Osteoblast (primary cell): ENCODE measurements around the gene ZNF219. TPM values are rescaled to one million over a fixed set of nuclear protein-coding genes. Genes with fewer than 3 reads are reported as not detected.

ENCODE experiments used
- DNase-seq: peaks from one replicate; pipeline ENCODE4 v3.0.0; 2011; ENCODE audit warnings: low spot score, mixed read lengths; ENCODE audit not compliant: insufficient read length; ENCODE audit errors: missing footprints
- H2AFZ ChIP-seq: 2 replicates; pipeline ENCODE4 v1.6.0; 2011; ENCODE audit warnings: mild to moderate bottlenecking, low read length
- H3K27ac ChIP-seq: 2 replicates; pipeline ENCODE4 v1.5.1; 2011; ENCODE audit warnings: mild to moderate bottlenecking, low read depth, low read length, moderate library complexity
- H3K27me3 ChIP-seq: 2 replicates; pipeline ENCODE4 v1.6.0; 2012; ENCODE audit warnings: mild to moderate bottlenecking, control low read depth, inconsistent platforms, low read length, moderate library complexity; ENCODE audit not compliant: insufficient read depth
- H3K36me3 ChIP-seq: 2 replicates; pipeline ENCODE4 v1.5.1; 2011; ENCODE audit warnings: mild to moderate bottlenecking, low read length, control low read depth, moderate library complexity; ENCODE audit not compliant: insufficient read depth
- H3K4me1 ChIP-seq: 2 replicates; pipeline ENCODE4 v1.5.1; 2011; ENCODE audit warnings: mild to moderate bottlenecking, low read length, control low read depth, moderate library complexity; ENCODE audit not compliant: insufficient read depth
- H3K4me2 ChIP-seq: 2 replicates; pipeline ENCODE4 v1.6.0; 2011; ENCODE audit warnings: mild to moderate bottlenecking, low read length; ENCODE audit not compliant: insufficient read depth
- H3K4me3 ChIP-seq: fragments of 200-600 bp; sonication (generic); 3 replicates; pipeline ENCODE4 v1.5.1; 2012; ENCODE audit warnings: mild to moderate bottlenecking, low read length, inconsistent platforms; ENCODE audit not compliant: insufficient read depth
- H3K79me2 ChIP-seq: 2 replicates; pipeline ENCODE4 v1.6.0; 2012; ENCODE audit warnings: mild to moderate bottlenecking, low read length, control low read depth, inconsistent platforms; ENCODE audit not compliant: insufficient read depth
- H3K9me3 ChIP-seq: 2 replicates; pipeline ENCODE4 v1.5.1; 2011; ENCODE audit warnings: low read depth, low read length, control low read depth
- H4K20me1 ChIP-seq: 2 replicates; pipeline ENCODE4 v1.6.0; 2012; ENCODE audit warnings: mild to moderate bottlenecking, low read length, control low read depth; ENCODE audit not compliant: insufficient read depth
- total RNA-seq: library from RNA; depleted of rRNA; stranded (reverse); fragments of >200 nt; gene quantifications from 2 replicates; pipeline ENCODE4 v1.2.3, GENCODE V29; 2012
- TF ChIP-seq, protein P1 (sequence below): IDR thresholded peaks from 2 replicates; pipeline ENCODE4 v1.5.1; 2011; ENCODE audit warnings: mild to moderate bottlenecking, low read depth, low read length, moderate library complexity; ENCODE audit errors: extremely low read depth

ZNF219 gene
- total RNA-seq, 1 donor, result 9.4 TPM

DNA sequence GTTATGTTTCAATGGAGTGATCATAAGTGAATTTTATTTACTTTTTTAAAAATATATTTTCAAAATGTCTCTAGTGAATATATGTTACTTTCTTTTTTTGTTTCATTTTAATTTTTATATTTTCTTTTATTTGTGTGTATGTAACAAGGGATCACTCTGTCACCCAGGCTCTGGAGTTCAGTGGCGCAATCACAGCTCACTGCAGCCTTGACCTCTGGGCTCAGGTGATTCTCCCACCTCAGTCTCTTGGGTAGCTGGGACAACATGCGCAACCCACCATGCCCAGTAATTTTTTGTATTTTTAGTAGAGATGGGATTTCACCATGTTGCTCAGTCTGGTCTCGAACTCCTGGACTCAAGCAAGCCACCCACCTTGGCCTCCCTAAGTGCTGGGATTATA, 20.5 kb upstream of the ZNF219 start:
- H4K20me1 ChIP-seq, result no peaks in the 10 kb centered on the region
- no peaks in the 10 kb centered on the region for H3K79me2 ChIP-seq
- no peaks in the 10 kb centered on the region for H3K9me3 ChIP-seq
- H3K27me3 ChIP-seq, result peaks cover 9% of the 10 kb centered on the region
- no peak overlapping the region for H3K4me3 ChIP-seq
- TF ChIP-seq, protein P1, sequence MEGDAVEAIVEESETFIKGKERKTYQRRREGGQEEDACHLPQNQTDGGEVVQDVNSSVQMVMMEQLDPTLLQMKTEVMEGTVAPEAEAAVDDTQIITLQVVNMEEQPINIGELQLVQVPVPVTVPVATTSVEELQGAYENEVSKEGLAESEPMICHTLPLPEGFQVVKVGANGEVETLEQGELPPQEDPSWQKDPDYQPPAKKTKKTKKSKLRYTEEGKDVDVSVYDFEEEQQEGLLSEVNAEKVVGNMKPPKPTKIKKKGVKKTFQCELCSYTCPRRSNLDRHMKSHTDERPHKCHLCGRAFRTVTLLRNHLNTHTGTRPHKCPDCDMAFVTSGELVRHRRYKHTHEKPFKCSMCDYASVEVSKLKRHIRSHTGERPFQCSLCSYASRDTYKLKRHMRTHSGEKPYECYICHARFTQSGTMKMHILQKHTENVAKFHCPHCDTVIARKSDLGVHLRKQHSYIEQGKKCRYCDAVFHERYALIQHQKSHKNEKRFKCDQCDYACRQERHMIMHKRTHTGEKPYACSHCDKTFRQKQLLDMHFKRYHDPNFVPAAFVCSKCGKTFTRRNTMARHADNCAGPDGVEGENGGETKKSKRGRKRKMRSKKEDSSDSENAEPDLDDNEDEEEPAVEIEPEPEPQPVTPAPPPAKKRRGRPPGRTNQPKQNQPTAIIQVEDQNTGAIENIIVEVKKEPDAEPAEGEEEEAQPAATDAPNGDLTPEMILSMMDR, result no peak
- no peaks in the 10 kb centered on the region for H3K36me3 ChIP-seq
- no peak overlapping the region for H2AFZ ChIP-seq
- no peak overlapping the region for H3K4me2 ChIP-seq
- DNase-seq, result no peak
- no peaks in the 10 kb centered on the region for H3K4me1 ChIP-seq
- H3K27ac ChIP-seq, result no peak overlapping the region

DNA sequence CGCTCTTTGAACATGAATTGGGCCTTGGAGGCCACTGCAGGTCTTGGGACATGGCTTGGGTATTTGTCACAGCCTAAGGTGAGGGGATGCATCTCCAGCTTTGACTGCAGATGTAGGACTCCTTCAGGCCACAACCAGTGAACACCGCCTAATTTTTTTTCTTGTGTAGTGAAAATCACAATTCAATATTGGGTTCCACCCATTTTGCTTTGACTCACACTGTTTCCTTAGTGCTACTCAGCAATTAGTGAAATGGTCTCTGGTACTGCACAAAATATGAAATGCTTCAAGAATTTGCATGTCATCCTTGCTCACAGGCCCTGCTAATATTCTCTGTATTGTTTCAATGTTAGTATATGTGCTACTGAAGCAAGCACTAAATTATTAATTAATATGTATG, 14.9 kb upstream of the ZNF219 start:
- Histone ChIP-seq H3K27me3 (no peaks in the 10 kb centered on the region), H3K4me1 (no peaks in the 10 kb centered on the region), H3K4me3 (no peak overlapping the region), H2AFZ (no peak overlapping the region), H4K20me1 (no peaks in the 10 kb centered on the region), H3K79me2 (no peaks in the 10 kb centered on the region), H3K27ac (no peak overlapping the region), H3K9me3 (no peaks in the 10 kb centered on the region), H3K36me3 (no peaks in the 10 kb centered on the region), H3K4me2 (no peak overlapping the region)
- TF ChIP-seq, protein P1, result no peak
- no peak for DNase-seq

DNA sequence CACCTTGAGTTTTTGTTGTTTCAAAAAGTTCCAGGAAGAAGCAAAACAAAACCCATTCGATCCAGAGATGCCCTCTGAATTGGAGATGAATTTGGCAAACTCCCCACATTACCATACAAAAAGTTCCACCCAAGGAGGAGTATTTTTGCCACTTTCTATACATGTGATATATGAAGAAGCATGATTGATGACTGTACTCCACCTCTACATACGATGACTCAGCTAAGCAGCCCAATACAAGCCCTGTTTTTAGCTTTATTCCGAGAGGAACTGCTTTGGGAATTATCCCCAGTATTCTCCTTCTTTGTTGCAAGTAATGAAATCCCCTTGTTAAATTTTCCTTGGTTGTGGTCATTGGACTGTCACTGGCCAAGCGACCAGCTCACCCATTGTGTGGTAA, 13.8 kb upstream of the ZNF219 start:
- Histone ChIP-seq H4K20me1 (no peaks in the 10 kb centered on the region), H3K9me3 (no peaks in the 10 kb centered on the region), H3K4me2 (no peak overlapping the region), H3K27me3 (no peaks in the 10 kb centered on the region), H3K4me1 (peaks cover 6% of the 10 kb centered on the region), H3K79me2 (no peaks in the 10 kb centered on the region), H3K36me3 (no peaks in the 10 kb centered on the region), H3K27ac (no peak overlapping the region), H3K4me3 (no peak overlapping the region), H2AFZ (no peak overlapping the region)
- peak; percentile 31 for DNase-seq
- TF ChIP-seq, protein P1, result no peak

DNA sequence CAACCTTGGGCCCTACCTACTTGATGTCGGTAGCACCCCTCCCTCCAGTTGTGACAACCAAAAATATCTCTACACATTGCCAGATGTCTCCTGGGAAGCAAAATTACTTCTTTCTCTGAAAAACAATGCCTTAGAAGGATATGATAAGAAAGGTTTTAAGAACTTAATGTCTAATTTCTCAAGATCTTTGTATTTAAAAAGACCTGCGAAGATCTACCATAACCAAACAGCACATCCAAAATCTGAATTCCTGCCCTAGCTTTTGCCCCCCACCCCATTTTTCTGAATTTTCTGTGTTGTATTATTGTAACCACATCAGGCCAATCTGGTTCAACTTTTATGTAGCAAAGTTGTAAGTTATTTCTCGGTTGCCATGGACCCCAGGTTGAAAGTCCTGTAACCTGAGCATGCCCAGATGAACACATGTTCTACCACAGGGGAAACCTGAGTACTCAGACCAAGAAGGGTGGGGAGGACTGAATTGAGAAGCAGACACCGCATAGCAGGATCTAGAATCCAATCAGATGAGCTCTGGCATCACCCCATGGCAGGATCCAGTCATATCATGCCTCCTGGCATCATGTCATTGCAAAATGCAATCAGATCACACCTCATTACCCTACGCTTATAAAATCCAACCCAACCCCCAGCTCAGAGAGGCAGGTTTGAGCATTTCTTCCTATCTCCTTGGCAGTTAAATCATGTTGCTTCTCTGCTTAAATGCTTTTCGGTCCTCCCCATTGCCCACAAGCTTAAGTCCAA, 11.1 kb upstream of the ZNF219 start:
- H4K20me1 ChIP-seq, result no peaks in the 10 kb centered on the region
- TF ChIP-seq, protein P1, result no peak
- no peaks in the 10 kb centered on the region for H3K79me2 ChIP-seq
- H3K36me3 ChIP-seq, result no peaks in the 10 kb centered on the region
- no peak overlapping the region for H3K4me3 ChIP-seq
- H3K9me3 ChIP-seq, result no peaks in the 10 kb centered on the region
- DNase-seq, result no peak
- peaks cover 22% of the 10 kb centered on the region for H3K4me1 ChIP-seq
- H3K27me3 ChIP-seq, result no peaks in the 10 kb centered on the region
- no peak overlapping the region for H3K27ac ChIP-seq
- H2AFZ ChIP-seq, result no peak overlapping the region
- H3K4me2 ChIP-seq, result no peak overlapping the region
